NCI-H510A (cell line): Measurements from ENCODE around the gene CHRNA4.

Experiments
- DNase-seq: peaks from one replicate; lab custom pipeline; 2025; lab: John Stamatoyannopoulos, UW

The CHRNA4 gene

DNA sequence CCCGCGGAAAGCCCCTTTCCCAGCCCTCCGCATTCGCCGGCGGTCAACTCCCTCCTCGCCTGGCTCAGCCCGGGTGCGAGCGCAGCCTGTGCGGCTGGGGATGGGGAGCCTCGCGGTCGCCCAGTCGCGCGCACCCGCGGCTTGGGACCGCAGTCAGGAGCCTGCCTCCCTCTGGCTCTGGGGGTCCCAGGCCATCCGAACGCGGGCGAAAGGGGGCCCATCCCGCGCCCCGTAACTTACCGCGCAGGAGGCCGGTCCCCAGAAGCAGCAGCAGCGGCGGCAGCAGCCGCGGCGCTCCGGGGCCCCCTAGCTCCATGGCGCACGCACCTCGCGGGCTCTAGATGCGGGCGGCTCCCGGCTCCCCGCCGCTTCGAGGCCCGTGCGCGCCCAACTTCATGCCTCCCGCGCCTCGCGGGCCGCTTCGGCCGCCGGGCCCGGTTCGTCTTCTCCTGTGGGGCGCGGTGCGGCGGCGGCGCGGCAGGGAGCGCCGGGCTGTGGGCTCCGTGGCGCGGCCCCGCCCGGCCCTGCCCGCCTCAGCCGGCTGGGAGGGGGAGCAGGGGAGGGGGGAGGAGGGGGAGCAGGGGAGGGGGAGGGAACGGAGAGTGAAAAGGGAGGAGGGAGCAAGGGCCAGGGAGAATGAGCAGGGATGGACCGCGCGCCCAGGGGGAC is at the start of gene CHRNA4:
Gene CHRNA4 (minus strand): TSS at position 500 of the 669 bp plus-strand sequence. CDS start 184 bp downstream, at position 316.
- no peak for DNase-seq

DNA sequence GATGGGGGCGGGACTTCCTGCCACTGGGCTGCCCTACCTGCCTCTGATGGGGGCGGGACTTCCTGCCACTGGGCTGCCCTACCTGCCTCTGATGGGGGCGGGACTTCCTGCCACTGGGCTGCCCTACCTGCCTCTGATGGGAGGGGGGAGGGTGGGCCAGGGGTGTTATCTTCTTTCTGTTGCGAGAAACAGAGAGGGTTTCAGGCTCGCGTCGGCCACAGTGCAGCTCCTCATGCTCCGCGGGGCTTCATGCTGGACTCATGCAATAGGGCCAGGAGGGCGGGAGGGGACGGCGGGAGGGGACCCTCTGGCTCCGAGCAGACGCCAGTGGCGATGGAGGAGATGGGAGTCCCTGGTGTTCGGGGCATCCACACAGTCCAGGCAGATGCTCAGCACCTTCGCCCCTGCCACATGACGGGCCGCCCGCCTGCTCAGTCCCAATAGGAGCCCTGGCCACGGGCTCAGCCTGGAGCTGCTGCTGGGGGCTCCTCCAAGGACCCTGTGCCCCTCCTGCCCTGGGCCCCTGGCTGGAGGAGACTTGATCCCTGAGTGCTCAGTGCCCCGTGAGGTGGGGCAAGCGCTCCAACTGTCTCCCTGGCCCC is 48.8 kb upstream of the CHRNA4 start:
- no peak for DNase-seq

DNA sequence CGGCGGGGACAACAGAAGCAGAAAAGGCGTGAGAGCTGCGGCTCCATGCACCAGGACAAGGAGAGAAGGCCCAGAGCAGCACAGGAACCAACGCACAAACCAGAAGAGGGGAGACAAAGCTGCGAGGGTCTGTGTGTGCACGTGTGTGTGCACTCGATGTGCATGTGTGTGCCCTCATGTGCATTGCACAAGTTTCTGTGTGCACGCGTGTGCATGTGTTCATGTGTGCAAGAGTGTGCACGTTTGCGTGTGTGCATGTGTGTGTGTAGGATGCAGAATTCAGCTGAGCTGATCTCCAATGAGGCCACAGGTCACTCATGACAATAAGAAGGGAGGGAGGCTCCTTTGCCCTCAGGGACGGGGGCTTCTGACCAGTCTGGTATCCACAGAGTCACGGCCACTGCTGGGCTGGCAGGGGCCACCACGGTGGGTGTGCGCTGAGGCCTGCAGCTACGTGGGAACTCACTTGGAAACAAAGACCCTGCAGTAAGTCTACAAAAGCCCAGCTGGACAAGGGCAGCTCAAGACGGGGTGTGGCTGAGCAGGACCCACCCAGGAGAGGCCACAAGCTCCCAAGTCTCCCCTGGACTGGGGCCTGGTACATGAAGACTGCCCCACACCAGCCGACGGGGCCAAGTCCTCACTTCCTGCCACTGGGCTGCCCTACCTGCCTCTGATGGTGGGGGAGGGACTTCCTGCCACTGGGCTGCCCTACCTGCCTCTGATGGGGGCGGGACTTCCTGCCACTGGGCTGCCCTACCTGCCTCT is 48.1 kb upstream of the CHRNA4 start:
- DNase-seq: no peak

DNA sequence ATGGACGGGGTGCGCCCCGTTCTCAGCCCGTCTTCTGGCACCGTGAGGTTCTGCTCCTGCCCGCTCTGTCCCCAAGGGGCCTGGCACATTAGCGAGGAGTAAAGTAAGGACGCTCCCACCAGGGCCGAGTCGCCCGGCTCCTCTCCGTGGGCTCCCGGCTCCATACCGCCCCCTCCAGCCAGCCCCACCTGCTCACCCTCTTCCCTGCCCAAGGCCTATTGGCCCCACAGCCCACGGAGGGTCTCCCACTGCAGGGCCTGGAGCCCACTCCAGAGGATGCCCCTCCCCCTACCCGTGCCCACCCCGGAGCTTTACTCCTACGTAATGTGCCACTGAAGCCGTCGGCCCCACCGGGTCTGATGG is 47.5 kb upstream of the CHRNA4 start:
- DNase-seq: no peak

DNA sequence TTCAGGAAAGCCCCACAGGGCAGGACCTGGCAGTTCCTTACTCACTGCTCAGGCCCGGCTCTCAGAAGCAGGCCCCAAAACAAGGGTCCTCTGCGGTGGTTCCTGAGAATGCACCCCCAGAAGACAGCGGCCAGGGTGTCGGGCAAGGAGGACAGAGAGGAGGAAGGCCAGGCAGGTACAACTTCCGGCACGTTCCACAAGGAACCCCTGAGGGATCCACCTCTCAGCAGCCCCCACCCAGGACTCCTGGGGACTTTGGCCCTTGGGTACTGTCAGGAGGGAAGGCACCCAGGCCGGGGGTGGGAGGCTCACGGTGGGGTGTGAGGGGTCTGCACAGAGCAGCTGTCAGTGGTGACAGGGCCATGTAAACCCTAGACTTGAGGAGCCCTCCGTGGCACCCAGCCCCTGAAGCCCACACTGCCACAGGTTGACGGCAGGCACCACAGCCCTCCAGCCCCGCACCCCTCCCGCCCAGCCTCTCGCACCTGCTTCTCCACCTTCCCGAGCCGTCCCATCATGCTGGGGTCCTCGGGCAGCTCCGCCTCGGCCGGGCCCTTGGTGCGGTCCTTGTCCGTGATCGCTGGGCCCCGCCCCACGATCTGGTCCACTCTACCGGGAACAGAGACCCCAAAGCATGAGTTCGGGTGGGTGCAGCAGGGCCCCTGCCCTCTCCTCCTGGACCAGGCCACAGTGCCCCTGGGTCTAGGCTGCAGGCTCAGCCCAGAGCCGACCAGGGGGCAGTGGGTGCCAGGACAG is 47.0 kb upstream of the CHRNA4 start:
- no peak for DNase-seq

DNA sequence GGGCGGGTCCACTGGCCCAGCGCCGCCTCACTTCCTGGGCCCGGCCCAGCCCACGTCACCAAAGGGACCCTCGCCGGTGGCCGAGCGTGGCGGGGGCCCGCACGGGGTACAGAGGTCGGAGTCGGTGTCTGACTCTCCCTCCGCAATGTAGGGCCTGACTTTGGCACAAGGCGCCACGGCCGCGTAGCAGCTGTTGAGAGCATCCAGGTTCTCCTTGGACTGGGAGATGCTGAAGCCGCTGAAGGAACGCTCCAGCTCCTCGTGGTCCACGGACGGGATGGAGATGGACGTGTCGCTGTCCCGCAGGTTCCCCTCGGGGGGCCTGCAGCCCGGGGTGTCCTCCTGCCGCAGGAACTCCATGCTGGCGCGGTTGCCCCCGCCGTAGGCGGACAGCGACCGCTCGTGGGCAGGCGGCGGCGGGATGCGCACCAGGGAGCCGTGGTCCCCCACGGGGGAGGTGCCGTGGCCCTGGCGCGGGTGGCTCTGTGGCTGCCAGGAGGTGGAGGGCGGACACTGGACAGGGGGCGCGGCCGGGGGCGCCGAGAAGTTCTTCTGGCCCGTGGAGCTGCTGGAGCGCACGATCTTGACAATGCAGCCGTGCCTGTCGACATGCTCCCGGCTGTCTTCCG is 45.6 kb upstream of the CHRNA4 start:
- no peak for DNase-seq

DNA sequence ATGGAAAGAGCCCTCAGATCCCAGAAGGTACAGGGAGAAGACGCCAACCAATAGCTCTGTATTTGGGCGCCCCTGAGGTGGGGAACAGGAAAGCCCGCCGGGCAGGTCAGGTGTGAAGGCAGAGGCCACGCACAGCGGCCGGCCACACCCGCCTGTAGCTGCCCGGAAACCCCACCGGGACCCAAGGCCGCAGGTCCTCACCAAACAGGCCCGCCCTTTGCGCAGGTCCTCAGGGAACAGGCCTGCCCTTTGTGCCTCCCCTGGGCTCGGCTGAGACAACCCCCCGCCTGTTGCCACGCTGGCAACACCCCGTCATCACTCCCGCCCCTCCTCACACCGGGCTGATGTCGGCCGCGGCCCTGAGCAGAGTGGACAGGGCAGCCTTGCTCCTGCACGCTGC is 44.9 kb upstream of the CHRNA4 start:
- no peak for DNase-seq

DNA sequence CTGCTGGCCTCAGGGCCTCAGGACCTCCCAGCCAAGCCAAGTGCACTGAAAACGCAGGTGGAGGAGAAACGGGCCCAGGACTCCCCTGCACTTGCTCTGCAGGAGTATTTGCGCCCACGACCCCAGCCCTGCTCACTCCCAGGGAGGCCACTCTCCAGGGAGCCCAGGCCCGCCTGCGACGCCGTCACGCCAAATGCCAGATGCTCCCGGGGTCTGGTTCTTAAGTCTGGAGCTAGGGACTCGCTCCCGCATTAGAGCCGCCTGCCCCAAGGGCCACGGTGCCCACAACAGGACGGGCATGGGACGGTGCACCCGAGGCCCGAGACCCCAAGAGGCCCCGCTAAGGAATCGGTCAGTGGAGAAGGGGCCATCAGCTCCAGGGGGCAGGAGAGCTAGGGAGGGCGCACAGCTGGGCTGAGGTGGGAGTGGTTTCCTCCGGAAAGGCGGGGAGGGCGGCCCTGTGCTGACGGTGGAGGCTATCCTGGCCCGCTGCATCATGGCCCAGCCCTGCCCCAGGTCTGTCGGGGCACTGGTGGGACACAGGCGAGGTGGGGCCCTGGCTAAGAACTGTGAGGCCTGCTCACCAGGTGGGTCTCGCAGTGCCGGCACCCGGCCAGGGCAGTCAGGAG is 44.1 kb upstream of the CHRNA4 start:
- no peak for DNase-seq

DNA sequence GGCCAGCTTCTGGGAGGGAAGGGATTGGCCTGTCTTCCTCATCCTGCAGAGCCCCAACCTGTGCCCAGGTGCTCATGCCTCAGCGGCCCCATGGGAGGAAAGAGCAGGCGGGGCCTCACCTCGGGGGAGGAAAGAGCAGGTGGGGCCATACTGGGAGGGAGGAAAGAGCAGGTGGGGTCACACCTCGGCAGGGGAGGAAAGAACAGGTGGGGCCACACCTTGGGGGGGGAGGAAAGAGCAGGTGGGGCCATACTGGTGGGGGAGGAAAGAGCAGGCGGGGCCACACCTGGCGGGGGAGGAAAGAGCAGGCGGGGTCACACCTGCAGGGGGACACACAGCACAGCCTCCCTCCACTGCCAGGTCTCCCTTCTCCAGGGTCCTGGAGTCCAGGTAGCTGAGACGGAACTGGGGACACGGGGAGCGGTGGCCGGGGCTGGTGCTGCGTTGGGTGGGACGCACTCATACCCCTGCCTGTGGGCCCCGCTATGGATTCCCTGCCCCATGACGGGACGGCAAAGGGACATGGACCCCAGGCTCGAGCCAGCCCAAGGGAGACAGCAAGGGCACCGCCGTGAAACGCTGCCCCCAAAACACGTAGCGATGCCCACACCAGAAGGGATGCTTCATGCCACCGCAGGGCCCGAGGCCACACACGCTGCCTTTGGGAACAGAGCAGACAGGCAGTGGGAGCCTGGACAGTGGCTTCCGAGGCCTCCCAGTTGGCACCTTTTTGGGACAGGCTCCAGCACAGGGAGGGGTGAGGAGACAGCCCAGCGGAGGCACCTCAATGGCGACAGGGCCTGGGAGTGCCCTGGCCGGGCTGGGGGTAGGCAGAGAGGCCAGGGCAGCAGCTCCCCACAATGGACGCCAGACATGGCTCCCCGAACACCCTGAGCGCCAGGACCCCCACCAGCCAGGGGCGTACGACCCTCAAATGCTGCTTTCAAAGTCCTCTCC is 43.3 kb upstream of the CHRNA4 start:
- no peak for DNase-seq

DNA sequence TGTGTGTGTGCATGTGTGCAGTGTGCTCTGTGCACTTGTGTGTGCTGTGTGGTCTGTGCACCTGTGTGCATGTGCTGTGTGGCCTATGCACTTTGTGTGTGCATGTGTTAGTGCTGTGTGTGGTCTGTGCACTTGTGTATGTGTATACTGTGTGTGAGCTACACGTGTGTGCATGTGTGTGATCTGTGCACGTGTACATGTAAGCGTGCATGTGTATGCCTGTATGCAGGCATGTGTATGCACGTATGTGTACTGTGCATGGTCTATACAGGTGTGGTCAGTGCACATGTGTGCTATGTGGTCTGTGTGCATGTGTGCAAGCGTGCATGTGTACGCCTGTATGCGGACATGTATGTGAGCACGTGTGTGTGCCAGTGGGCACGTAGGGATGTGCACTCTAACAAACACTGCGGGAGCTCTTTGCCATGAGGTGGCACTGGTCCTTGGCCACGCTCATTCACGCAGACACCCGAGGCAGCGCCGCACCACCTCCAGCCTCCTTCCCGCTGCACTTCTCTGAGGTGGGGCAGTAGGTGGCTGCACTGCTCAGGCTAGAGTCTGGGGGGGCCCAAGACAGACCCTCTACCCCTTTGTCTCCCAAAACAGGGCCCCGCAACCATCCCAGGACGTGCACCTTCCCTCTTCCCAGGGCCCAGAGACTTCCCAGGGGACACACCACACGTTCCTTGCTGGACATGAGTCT is 42.4 kb upstream of the CHRNA4 start:
- DNase-seq: no peak

DNA sequence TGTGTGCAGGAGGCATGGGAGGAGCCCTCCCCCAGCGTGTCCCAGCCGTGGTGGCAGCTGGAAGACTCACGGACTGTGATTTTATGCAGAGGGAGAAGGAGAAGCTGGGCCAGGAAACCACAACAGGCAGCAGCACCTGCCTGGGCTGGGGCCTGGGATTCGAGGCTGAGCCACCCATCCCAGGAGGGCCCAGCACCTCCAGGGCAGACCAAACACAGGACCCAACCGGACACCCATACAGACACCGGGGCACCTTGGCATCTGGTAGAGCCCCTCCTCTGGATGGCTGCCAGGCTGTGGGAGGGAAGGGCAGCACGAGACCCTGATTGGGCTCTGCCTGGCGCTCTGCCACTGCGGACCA is 41.7 kb upstream of the CHRNA4 start:
- DNase-seq: no peak

DNA sequence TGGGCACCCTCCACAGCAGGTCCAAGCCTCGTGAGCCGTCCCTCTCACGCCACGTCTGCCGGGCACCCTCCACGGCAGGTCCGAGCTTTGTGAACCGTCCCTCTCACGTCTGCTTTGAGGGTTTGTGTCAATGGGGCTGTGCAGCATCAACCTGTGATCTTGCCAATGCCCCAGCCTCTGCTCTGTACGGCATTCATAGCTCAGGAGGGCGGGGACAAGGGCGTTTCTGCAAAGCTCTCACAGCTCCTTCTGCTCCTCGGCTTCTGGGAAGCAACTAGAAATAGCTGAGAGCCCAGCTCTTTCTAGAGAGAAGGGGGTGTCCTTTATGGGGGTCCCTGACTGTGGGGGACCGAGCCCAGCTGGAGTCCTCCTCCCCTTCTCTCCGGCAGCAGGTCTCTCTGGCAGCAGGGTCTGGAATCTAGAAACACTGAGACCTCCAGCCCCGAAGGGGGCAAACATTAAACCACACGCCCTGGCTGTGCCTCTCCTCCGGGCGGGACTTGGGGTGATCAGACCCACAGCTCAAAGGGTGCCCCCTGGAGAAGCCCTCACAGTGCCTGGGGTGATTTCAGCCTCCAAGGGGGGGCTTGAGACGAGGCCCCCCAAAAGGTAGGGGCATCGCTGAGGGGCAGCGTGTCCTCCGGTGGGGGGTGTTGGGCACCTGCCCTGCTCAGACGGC is 41.2 kb upstream of the CHRNA4 start:
- no peak for DNase-seq

DNA sequence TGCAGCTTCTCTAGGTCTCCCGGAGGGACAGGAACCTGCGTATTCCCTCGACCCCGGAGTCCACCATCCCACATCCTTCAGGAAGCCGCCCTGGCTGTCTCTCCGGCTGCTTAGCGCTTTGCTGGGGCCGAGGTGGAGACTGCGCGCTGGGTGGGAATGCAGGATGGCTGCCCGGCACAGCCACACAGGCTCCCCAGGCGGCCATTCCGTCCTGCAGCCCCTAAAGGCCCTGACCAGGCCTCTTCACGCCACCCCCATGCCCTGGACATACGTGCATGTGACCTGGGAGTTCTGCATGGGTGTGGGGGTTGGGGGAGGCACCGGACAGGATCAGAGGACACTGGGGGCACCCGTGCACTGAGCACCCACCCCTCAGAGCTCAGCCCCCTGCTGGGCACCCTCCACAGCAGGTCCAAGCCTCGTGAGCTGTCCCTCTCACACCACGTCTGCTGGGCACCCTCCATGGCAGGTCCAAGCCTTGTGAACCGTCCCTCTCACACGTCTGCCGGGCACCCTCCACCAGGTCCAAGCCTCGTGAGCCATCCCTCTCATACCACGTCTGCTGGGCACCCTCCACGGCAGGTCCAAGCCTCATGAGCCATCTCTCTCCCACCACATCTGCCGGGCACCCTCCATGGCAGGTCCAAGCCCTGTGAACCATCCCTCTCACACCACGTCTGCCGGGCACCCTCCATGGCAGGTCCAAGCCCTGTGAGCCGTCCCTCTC is 40.4 kb upstream of the CHRNA4 start:
- DNase-seq: no peak

DNA sequence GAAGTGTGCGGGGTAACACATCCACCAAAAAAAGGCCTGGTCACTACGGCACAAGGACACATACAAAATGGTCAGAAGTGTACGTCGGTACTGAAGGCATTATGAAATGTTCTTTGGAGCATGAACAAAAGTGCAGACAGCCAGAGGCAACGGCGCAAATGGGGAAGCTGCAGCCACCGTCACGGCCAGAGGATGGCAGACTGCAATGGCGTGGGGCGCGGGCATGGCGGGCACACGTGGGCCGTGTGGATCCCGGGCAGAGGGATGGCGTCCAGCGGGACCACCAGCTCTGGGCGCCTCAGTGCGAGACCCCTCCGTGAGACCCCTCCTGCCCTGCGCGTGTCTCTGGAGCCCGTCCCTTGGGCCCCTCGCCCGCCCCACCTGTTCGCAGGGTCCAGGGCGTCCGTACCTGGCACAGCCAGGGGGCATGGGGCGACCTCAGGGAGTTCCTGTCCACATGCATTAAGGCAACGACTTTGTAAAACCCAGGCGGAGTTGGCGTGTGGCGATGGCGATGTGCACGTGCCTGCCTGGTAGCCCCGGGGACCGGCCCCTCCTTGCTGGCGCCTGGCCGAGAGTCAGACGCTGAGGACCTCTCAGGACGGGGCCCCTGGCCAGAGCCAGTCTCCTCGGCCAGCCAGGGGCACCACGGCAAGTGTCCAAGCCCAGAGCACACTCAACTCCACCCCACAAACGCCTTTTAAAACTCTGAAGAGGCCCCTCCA is 39.5 kb upstream of the CHRNA4 start:
- no peak for DNase-seq

DNA sequence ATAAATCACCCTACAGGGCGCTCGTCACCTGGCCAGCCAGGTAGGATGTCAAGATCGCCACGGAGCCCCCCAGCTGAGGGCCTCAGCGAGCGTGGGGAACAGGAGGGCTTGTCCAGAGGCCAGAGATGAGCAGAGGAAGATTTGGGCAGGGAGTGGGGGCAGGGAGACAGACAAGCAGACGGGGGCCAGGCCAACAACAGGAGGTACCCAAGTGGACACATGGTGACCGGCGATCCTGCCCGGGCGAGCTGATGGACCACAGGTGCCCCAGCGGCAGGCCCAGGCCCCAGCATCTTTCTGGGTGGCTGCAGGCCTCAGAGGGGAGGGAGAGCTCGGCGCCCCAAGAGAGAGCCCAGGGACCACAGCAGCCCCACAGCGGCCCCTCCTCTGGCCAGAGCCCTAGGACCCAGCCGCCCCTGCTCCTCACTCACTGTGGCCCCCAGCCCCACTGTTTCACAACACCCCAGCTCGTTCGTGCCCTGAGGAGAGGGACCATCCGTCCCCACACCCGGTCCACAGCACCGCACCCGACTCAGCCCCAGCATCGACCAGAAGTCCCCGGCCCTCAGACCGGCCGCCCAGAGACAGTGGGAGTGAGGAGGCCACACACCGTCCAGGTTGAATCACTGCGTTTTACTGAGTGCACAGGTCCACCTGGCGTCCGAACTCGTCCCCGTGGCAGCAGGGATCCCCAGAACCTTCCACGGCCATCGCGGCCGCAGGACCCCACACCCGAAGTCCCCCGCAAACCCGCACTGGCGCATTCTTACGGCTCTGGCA is 38.6 kb upstream of the CHRNA4 start:
- no peak for DNase-seq

DNA sequence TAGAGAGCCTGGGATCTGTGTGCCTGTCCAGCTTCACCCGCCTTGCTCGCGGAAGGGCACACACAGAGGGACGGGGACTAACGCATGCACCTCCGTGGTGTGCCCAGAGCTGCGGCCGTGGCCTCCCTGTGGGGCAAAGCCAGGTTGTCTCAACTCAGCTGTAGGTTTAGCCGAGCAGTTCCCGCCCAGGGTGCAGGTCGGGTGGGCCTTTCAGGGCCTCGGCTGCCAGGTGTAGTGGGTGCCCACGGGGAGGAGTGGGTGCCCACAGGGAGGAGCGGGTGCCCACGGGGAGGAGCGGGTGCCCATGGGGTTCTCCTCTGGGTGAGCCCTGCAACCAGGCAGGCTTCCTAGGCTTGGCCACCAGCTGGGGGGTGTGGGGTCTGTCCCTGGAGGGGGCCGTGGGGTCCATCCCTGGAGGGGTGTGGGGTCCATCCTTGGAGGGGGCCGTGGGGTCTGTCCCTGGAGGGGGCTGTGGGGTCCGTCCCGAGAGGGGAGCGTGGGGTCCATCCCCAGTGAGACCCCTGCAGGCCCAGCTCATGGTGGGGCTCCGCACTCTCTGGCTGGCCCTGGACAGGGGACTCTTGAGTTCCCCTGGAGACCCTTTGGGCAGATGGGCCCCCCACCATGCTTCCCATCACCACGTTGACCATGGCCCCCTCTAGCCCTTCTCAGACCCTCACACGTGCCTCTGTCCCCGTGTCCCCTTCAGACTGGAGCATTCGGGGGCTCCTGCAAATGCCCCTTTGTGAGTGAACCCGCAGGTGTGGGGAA is 37.8 kb upstream of the CHRNA4 start:
- DNase-seq: no peak
